ENCODE measurements around the gene HNRNPUL1.

DNA sequence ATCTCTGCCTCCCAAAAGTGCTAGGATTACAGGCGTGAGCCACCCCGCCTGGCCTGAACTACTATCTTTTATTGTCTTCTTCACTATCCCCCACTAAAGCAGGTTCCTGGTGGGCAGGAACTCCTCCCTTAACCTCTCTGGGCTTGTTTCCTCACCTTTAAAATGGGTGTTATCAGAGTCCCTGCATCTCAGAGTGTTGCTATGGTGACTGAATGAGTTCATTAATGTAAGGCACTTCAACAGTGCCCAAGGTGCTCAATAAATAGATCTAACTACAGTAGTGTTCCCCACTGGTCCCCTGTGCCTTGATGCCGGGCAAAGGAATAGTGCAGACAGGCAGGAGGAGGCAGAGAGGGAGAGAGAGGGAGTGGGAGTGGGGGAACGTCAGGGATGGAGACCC, 66.3 kb downstream of the HNRNPUL1 start:
- TF ChIP-seq, protein P1, sequence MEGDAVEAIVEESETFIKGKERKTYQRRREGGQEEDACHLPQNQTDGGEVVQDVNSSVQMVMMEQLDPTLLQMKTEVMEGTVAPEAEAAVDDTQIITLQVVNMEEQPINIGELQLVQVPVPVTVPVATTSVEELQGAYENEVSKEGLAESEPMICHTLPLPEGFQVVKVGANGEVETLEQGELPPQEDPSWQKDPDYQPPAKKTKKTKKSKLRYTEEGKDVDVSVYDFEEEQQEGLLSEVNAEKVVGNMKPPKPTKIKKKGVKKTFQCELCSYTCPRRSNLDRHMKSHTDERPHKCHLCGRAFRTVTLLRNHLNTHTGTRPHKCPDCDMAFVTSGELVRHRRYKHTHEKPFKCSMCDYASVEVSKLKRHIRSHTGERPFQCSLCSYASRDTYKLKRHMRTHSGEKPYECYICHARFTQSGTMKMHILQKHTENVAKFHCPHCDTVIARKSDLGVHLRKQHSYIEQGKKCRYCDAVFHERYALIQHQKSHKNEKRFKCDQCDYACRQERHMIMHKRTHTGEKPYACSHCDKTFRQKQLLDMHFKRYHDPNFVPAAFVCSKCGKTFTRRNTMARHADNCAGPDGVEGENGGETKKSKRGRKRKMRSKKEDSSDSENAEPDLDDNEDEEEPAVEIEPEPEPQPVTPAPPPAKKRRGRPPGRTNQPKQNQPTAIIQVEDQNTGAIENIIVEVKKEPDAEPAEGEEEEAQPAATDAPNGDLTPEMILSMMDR (IDR thresholded peaks at IDR 0.05), result no peak
- no peak for TF ChIP-seq POLR2A (IDR thresholded peaks at IDR 0.05)

Data from body of pancreas (tissue), 4 donors.